ENCODE measurements around the gene NCF4.

DNA sequence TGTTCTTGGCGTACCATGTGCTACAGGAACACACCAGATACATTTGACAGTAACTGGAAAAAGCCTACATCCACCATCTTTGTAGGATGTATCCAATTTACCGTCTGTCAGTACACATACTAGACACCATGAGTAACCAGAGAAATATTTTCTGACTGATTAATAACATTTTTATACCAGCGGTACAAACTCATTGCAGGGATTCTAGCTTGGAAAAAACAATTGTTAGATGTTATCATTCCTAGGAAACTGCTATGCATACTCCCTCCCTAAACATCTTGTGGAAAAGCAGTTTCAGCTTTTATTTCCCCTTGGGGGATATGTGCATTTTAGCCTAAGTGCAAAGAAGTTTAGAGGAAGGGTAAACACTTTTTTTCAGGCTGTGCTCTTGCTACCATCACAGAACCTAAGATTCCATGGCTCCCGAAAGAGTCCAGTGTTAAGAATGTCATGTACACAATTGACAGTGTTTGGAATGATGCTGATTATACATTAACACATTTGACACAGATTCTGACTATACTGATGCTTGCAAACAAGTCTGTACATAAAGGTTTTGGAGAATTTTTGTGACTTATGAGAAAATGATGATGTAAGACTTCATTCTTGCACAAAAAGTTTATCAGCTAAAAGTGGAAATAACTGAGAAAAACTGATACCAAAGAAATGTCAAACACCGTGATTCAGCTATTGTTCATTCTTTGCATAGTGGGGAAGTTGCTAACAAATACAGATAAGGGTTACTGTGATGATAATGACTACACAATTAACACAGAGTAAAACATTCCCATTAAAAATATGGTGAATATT, 23.7 kb downstream of the NCF4 start:
- no peak for TF ChIP-seq POLR2A (IDR thresholded peaks at IDR 0.05)
- no peak for TF ChIP-seq CTCF (IDR thresholded peaks at IDR 0.05)

Data from breast epithelium (tissue), 3 donors.